ENCODE measurements around the gene C1QL2. TPM values are rescaled to one million over a fixed set of nuclear protein-coding genes. Genes with fewer than 3 reads are reported as not detected.

C1QL2 gene
- total and polyA plus RNA-seq, 2 experiments from 2014 or later, result 0.69 to 0.87 TPM

DNA sequence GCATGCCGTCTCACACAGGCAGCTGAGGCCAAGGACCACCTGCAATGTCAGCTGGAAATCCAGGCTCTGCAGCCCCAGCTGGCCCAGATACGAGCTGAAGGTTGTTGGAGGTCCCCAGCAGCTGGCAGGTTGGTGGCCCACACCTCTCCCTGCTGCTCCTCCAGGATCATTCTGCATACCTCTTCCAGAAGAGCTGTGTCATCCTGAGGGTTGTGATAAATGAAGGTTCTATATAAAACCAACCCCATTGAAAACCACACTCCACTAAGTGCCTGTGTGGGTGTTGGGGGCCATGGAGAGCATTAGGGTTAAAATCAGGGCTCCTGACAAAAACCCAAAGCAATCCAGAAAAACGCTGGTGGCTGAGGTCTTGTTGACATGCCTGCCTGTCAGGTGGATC lies 50.4 kb downstream of the C1QL2 start:
- no peak overlapping the region for H3K27ac Mint-ChIP-seq
- DNase-seq (ENCODE audit: low spot score) (no peak), ATAC-seq (no peak)
- peaks cover 10% of the 10 kb centered on the region; the same call in 1 of the 2 replicates for H3K36me3 ChIP-seq (ENCODE audit: insufficient read depth)
- H3K27me3 Mint-ChIP-seq (ENCODE audit: insufficient read depth, low read depth, poor library complexity), result peaks cover 8% of the 10 kb centered on the region
- H3K4me1 ChIP-seq (ENCODE audit: insufficient read depth), result peaks cover 15% of the 10 kb centered on the region
- no peak overlapping the region for H3K4me2 ChIP-seq
- peaks cover 15% of the 10 kb centered on the region; the same call in 1 of the 2 replicates for H3K9me2 ChIP-seq (ENCODE audit: insufficient read depth)
- no peak overlapping the region for H3K4me3 ChIP-seq
- no peaks in the 10 kb centered on the region for H3K79me2 ChIP-seq (replicated peaks; ENCODE audit: insufficient read depth)
- no peaks in the 10 kb centered on the region for H3K27me3 ChIP-seq (ENCODE audit: insufficient read depth)
- H3F3A ChIP-seq (replicated peaks; ENCODE audit: low read depth), result no peaks in the 10 kb centered on the region
- H3K4me1 Mint-ChIP-seq, result peaks cover 20% of the 10 kb centered on the region
- H3K27ac ChIP-seq (ENCODE audit: low read depth), result no peak overlapping the region
- peaks cover 28% of the 10 kb centered on the region for H3K9me3 Mint-ChIP-seq
- H3K4me3 Mint-ChIP-seq, result no peak overlapping the region
- H2AFZ ChIP-seq, result no peak overlapping the region
- TF ChIP-seq, protein P1, sequence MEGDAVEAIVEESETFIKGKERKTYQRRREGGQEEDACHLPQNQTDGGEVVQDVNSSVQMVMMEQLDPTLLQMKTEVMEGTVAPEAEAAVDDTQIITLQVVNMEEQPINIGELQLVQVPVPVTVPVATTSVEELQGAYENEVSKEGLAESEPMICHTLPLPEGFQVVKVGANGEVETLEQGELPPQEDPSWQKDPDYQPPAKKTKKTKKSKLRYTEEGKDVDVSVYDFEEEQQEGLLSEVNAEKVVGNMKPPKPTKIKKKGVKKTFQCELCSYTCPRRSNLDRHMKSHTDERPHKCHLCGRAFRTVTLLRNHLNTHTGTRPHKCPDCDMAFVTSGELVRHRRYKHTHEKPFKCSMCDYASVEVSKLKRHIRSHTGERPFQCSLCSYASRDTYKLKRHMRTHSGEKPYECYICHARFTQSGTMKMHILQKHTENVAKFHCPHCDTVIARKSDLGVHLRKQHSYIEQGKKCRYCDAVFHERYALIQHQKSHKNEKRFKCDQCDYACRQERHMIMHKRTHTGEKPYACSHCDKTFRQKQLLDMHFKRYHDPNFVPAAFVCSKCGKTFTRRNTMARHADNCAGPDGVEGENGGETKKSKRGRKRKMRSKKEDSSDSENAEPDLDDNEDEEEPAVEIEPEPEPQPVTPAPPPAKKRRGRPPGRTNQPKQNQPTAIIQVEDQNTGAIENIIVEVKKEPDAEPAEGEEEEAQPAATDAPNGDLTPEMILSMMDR (conservative IDR thresholded peaks at IDR 0.05; ENCODE audit: low read depth in 2 of 2), result no peak
- TF ChIP-seq ZNF331 (CRISPR knock-in tag; IDR thresholded peaks at IDR 0.05; ENCODE audit: low read depth) (no peak), STAT1 (IDR thresholded peaks at IDR 0.05; ENCODE audit: unreplicated experiment) (no peak), REST (IDR thresholded peaks at IDR 0.05; ENCODE audit: unreplicated experiment) (no peak), ZNF462 (CRISPR knock-in tag; IDR thresholded peaks at IDR 0.05) (no peak), NANOG (IDR thresholded peaks at IDR 0.05; ENCODE audit: borderline replicate concordance) (no peak)
- H3K36me3 Mint-ChIP-seq (ENCODE audit: low read depth), result peaks cover 21% of the 10 kb centered on the region
- H4K20me1 ChIP-seq (replicated peaks; ENCODE audit: insufficient read depth), result no peaks in the 10 kb centered on the region

Data from GM23338 (cell line).